HG03520 (cell line): ENCODE data around the gene GSTM3.
"Not testable (repeated sequence)": the region's sequence is repeated elsewhere in the genome, so short reads cannot be mapped to it uniquely, and the experiment has no call there.

Experiments
- ATAC-seq: cut with Tn5 transposase; IDR thresholded peaks from one replicate; pipeline ENCODE4 v1.9.1; 2021; ENCODE audit warnings: mild to moderate bottlenecking, moderate library complexity; ENCODE audit not compliant: unreplicated experiment

GSTM3 gene

GRCh38 chr1:109776206-109776835 lies 35.5 kb upstream of the GSTM3 start:
- no peak for ATAC-seq

- ATAC-seq, result no peak
These were observed 34.6 kb upstream of the GSTM3 start for GRCh38 chr1:109775398-109775797.

- no peak for ATAC-seq
These were observed 33.2 kb upstream of the GSTM3 start for GRCh38 chr1:109773900-109774485.

GRCh38 chr1:109773203-109773899 lies 32.5 kb upstream of the GSTM3 start:
- peak; percentile 72 for ATAC-seq

- ATAC-seq, result no peak
These were observed 31.9 kb upstream of the GSTM3 start for GRCh38 chr1:109772658-109773202.

GRCh38 chr1:109771712-109772657 lies 31.1 kb upstream of the GSTM3 start:
- ATAC-seq, result no peak

- no peak for ATAC-seq
These were observed 29.7 kb upstream of the GSTM3 start for GRCh38 chr1:109770331-109771095.

- no peak for ATAC-seq
These were observed 28.7 kb upstream of the GSTM3 start for GRCh38 chr1:109769330-109770078.

GRCh38 chr1:109768820-109769219 lies 28.0 kb upstream of the GSTM3 start:
- no peak for ATAC-seq

- no peak for ATAC-seq
These were observed 27.5 kb upstream of the GSTM3 start for GRCh38 chr1:109768335-109768650.

GRCh38 chr1:109767637-109768334 lies 26.9 kb upstream of the GSTM3 start:
- no peak for ATAC-seq

GRCh38 chr1:109766991-109767636 lies 26.3 kb upstream of the GSTM3 start:
- not testable (repeated sequence) for ATAC-seq

GRCh38 chr1:109765896-109766615 lies 25.2 kb upstream of the GSTM3 start:
- no peak for ATAC-seq

- no peak for ATAC-seq
These were observed 24.6 kb upstream of the GSTM3 start for GRCh38 chr1:109765483-109765815.

- ATAC-seq, result no peak
These were observed 24.0 kb upstream of the GSTM3 start for GRCh38 chr1:109764561-109765482.

- ATAC-seq, result no peak
These were observed 23.0 kb upstream of the GSTM3 start, which contains the start of gene EPS8L3 for GRCh38 chr1:109763646-109764415. EPS8L3 (minus strand) TSS chr1:109763923; CDS start chr1:109761749, 2,174 bp downstream.
